ENCODE data around the gene TMEM87A.

- TF ChIP-seq, protein P1, sequence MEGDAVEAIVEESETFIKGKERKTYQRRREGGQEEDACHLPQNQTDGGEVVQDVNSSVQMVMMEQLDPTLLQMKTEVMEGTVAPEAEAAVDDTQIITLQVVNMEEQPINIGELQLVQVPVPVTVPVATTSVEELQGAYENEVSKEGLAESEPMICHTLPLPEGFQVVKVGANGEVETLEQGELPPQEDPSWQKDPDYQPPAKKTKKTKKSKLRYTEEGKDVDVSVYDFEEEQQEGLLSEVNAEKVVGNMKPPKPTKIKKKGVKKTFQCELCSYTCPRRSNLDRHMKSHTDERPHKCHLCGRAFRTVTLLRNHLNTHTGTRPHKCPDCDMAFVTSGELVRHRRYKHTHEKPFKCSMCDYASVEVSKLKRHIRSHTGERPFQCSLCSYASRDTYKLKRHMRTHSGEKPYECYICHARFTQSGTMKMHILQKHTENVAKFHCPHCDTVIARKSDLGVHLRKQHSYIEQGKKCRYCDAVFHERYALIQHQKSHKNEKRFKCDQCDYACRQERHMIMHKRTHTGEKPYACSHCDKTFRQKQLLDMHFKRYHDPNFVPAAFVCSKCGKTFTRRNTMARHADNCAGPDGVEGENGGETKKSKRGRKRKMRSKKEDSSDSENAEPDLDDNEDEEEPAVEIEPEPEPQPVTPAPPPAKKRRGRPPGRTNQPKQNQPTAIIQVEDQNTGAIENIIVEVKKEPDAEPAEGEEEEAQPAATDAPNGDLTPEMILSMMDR (IDR thresholded peaks at IDR 0.05), result no peak
- no peak for TF ChIP-seq POLR2A (IDR thresholded peaks at IDR 0.05)
These were observed 9.7 kb upstream of the TMEM87A start for GRCh38 chr15:42282926-42283325.
